PC-3 (cell line): Measurements from ENCODE around the gene TOP2A. TPM values are rescaled to one million over a fixed set of nuclear protein-coding genes. Genes with fewer than 3 reads are reported as not detected.
A peak's percentile ranks its signal among the peaks of the same experiment; 100 is the strongest.
"Not testable (repeated sequence)": the region's sequence is repeated elsewhere in the genome, so short reads cannot be mapped to it uniquely, and the experiment has no call there.

Source experiments
- ATAC-seq: fragments of 200-7000 bp; cut with Tn5 transposase; 2 replicates; pipeline ENCODE4 v1.9.1; 2020; ENCODE audit warnings: mild to moderate bottlenecking, moderate library complexity
- BruUV-seq: library from RNA; stranded (reverse); fragments of 400-500 nt; replicated peaks from 2 replicates; lab custom pipeline; 2021; lab: Mats Ljungman, UMichigan
- CTCF ChIA-PET: fragments of 300-600 bp; sonication (Branson Sonifier 250); formaldehyde crosslinking; loops from one replicate; lab custom pipeline; 2022; ENCODE audit warnings: antibody characterized with exemption; lab: Charles Lee
- POLR2A ChIA-PET: fragments of 300-600 bp; sonication (Branson Sonifier 250); formaldehyde crosslinking; loops from one replicate; lab custom pipeline; 2022; ENCODE audit warnings: antibody characterized with exemption; ENCODE audit not compliant: unreplicated experiment; lab: Charles Lee
- DNase-seq: peaks from one replicate; pipeline ENCODE4 v3.0.0-alpha.2; 2015
- H2AFZ ChIP-seq: fragments of 300-600 bp; sonication (generic); 2 replicates; pipeline ENCODE4 v1.6.0; 2016; ENCODE audit warnings: antibody characterized with exemption, low read length
- H3F3A ChIP-seq: fragments of 300-600 bp; sonication (generic); one replicate; pipeline ENCODE4 v1.6.0; 2017; ENCODE audit warnings: antibody characterized with exemption, low read length, control low read depth, mild to moderate bottlenecking; ENCODE audit not compliant: unreplicated experiment
- H3K27ac ChIP-seq: fragments of 300-600 bp; sonication (generic); 2 replicates; pipeline ENCODE4 v1.5.1; 2016; ENCODE audit warnings: mild to moderate bottlenecking, low read length
- H3K27me3 ChIP-seq: fragments of 300-600 bp; sonication (generic); 2 replicates; pipeline ENCODE4 v1.6.1; 2016; ENCODE audit warnings: low read length, mixed read lengths
- H3K36me3 ChIP-seq: fragments of 300-600 bp; sonication (generic); 2 replicates; pipeline ENCODE4 v1.6.1; 2016; ENCODE audit warnings: low read depth, mixed run types, low read length, mixed read lengths
- H3K4me1 ChIP-seq: fragments of 300-600 bp; sonication (generic); 2 replicates; pipeline ENCODE4 v1.5.1; 2016; ENCODE audit warnings: low read length; ENCODE audit not compliant: insufficient read depth
- H3K4me2 ChIP-seq: fragments of 300-600 bp; sonication (generic); 2 replicates; pipeline ENCODE4 v1.6.0; 2016; ENCODE audit warnings: low read length
- H3K4me3 ChIP-seq: fragments of 300-600 bp; sonication (generic); 2 replicates; pipeline ENCODE4 v1.5.1; 2016; ENCODE audit warnings: mild to moderate bottlenecking, low read length, mixed read lengths
- H3K79me2 ChIP-seq: fragments of 300-600 bp; sonication (generic); 2 replicates; pipeline ENCODE4 v1.6.1; 2017; ENCODE audit warnings: low read length, mixed read lengths
- H3K9ac ChIP-seq: fragments of 300-600 bp; sonication (generic); 2 replicates; pipeline ENCODE4 v1.6.0; 2016; ENCODE audit warnings: mild to moderate bottlenecking, low read length
- H3K9me2 ChIP-seq: fragments of 300-600 bp; sonication (generic); replicated peaks from 2 replicates; pipeline ENCODE4 v1.6.1; 2016; ENCODE audit warnings: mixed run types, low read length, mixed read lengths
- H3K9me3 ChIP-seq: fragments of 300-600 bp; sonication (generic); 2 replicates; pipeline ENCODE4 v1.6.1; 2016; ENCODE audit warnings: low read length, mixed read lengths
- H4K20me1 ChIP-seq: fragments of 300-600 bp; sonication (generic); 2 replicates; pipeline ENCODE4 v1.6.1; 2016; ENCODE audit warnings: low read length, mixed read lengths
- CTCF ChIP-seq: fragments of 300-600 bp; sonication (generic); conservative IDR thresholded peaks from 2 replicates; pipeline ENCODE4 v1.5.1; 2017; ENCODE audit warnings: antibody characterized with exemption, low read depth, mild to moderate bottlenecking, low read length
- EZH2 ChIP-seq: fragments of 300-600 bp; sonication (generic); IDR thresholded peaks from one replicate; pipeline ENCODE4 v1.6.1; 2017; ENCODE audit warnings: antibody characterized with exemption, mild to moderate bottlenecking, low read length; ENCODE audit not compliant: unreplicated experiment
- EZH2phosphoT487 ChIP-seq: fragments of 300-600 bp; sonication (generic); IDR thresholded peaks from 2 replicates; pipeline ENCODE4 v1.6.1; 2018; ENCODE audit warnings: mild to moderate bottlenecking, antibody characterized with exemption, low read length, borderline replicate concordance
- intact Hi-C: fragments of 100-400 bp; cut with micrococcal nuclease; formaldehyde crosslinking; loops from 2 replicates; pipeline ENCODE4 v1.9.0; 2023
- total RNA-seq: library from RNA; depleted of rRNA; stranded (reverse); fragments of >200 nt; gene quantifications from 2 replicates; pipeline ENCODE4 v1.2.3, GENCODE V29; 2014

TOP2A gene
- total RNA-seq, 1 experiment from 2014 or later: 104 TPM

- no peak overlapping the region for H2AFZ ChIP-seq
- ChIA-PET CTCF (interaction anchor here (1.1 kb wide), 1 partner anchor 145 kb away, joined by 3 read pairs; no protein-coding TSS in a partner anchor), POLR2A (no interaction called here)
- no peaks in the 10 kb centered on the region for H4K20me1 ChIP-seq
- H3K9me3 ChIP-seq: no peaks in the 10 kb centered on the region
- H3K4me1 ChIP-seq: peaks cover 12% of the 10 kb centered on the region
- H3K9ac ChIP-seq: no peak overlapping the region
- no peaks in the 10 kb centered on the region for H3K9me2 ChIP-seq
- H3K27me3 ChIP-seq: no peaks in the 10 kb centered on the region
- peak overlapping the region; percentile 85 for H3K4me2 ChIP-seq
- no peak overlapping the region for H3K27ac ChIP-seq
- no TSS peak for BruUV-seq
- intact Hi-C loops: loop anchor here (5.0 kb wide), 1 partner anchor 113 kb away; no protein-coding TSS in a partner anchor
- peak; percentile 48 for DNase-seq
- TF ChIP-seq EZH2 (no peak), CTCF (peak; percentile 57), EZH2phosphoT487 (no peak)
- peaks cover 40% of the 10 kb centered on the region for H3K79me2 ChIP-seq
- ATAC-seq: no peak
- H3K4me3 ChIP-seq: peak overlapping the region; percentile 91
- peaks cover 39% of the 10 kb centered on the region for H3K36me3 ChIP-seq
- no peaks in the 10 kb centered on the region for H3F3A ChIP-seq
Observed at GRCh38 chr17:40415390-40415789, 2.3 kb downstream of the TOP2A start.

- intact Hi-C loops, H3F3A ChIP-seq, H3K9me2 ChIP-seq, H4K20me1 ChIP-seq, H3K4me3 ChIP-seq, ATAC-seq, DNase-seq, BruUV-seq, H2AFZ ChIP-seq, H3K9me3 ChIP-seq, H3K4me2 ChIP-seq, H3K9ac ChIP-seq, H3K27me3 ChIP-seq, H3K27ac ChIP-seq, POLR2A ChIA-PET: not testable (repeated sequence)
- CTCF ChIA-PET: interaction anchor here (0.6 kb wide), 1 partner anchor 15 kb away, joined by 8 read pairs; no protein-coding TSS in a partner anchor
- Histone ChIP-seq H3K36me3 (peaks cover 44% of the 10 kb centered on the region), H3K79me2 (peaks cover 40% of the 10 kb centered on the region), H3K4me1 (peaks cover 12% of the 10 kb centered on the region)
Observed at GRCh38 chr17:40414312-40414711, 3.4 kb downstream of the TOP2A start.

- no peak overlapping the region for H3K4me2 ChIP-seq
- H3F3A ChIP-seq: no peaks in the 10 kb centered on the region
- CTCF ChIA-PET: no interaction called here
- peaks cover 40% of the 10 kb centered on the region for H3K79me2 ChIP-seq
- BruUV-seq: no TSS peak
- H3K9ac ChIP-seq: no peak overlapping the region
- no peaks in the 10 kb centered on the region for H3K9me2 ChIP-seq
- POLR2A ChIA-PET: no interaction called here
- ATAC-seq: no peak
- no peak overlapping the region for H2AFZ ChIP-seq
- H3K27me3 ChIP-seq: no peaks in the 10 kb centered on the region
- H3K36me3 ChIP-seq: peaks cover 52% of the 10 kb centered on the region
- TF ChIP-seq CTCF (no peak), EZH2phosphoT487 (no peak), EZH2 (no peak)
- no peaks in the 10 kb centered on the region for H4K20me1 ChIP-seq
- peaks cover 8% of the 10 kb centered on the region for H3K4me1 ChIP-seq
- no peak for DNase-seq
- H3K4me3 ChIP-seq: no peak overlapping the region
- H3K27ac ChIP-seq: no peak overlapping the region
- H3K9me3 ChIP-seq: no peaks in the 10 kb centered on the region
- intact Hi-C loops: no loop called here
Observed at GRCh38 chr17:40412880-40413279, 4.8 kb downstream of the TOP2A start.
